Cerebellar nuclear complex (tissue), 1 donor: ENCODE data around the gene B3GNT5.

Experiments used
- DNase-seq, 2 experiments: peaks; one replicate each; lab custom pipeline; 2025; lab: John Stamatoyannopoulos, UW

B3GNT5 gene

GRCh38 chr3:183291497-183292031 lies 38.5 kb downstream of the B3GNT5 start:
- no peak for DNase-seq

GRCh38 chr3:183293966-183294365 lies 40.9 kb downstream of the B3GNT5 start:
- no peak for DNase-seq

- no peak for DNase-seq
Measured at GRCh38 chr3:183295211-183295610, 42.2 kb downstream of the B3GNT5 start.

- no peak for DNase-seq
Measured at GRCh38 chr3:183296944-183297343, 43.9 kb downstream of the B3GNT5 start.

GRCh38 chr3:183298701-183299153 lies 45.7 kb downstream of the B3GNT5 start:
- DNase-seq: no peak

GRCh38 chr3:183299976-183300375 lies 46.9 kb downstream of the B3GNT5 start:
- no peak for DNase-seq

GRCh38 chr3:183300996-183301562 lies 48.0 kb downstream of the B3GNT5 start:
- DNase-seq: no peak

GRCh38 chr3:183301937-183302580 lies 49.0 kb downstream of the B3GNT5 start:
- DNase-seq: no peak

GRCh38 chr3:183303690-183304089 lies 50.6 kb downstream of the B3GNT5 start:
- DNase-seq: no peak

- no peak for DNase-seq
Measured at GRCh38 chr3:183306798-183307671, 54.0 kb downstream of the B3GNT5 start.

- no peak for DNase-seq
Measured at GRCh38 chr3:183307749-183308148, 54.7 kb downstream of the B3GNT5 start.

- DNase-seq: no peak
Measured at GRCh38 chr3:183308751-183309150, 55.7 kb downstream of the B3GNT5 start.

- no peak for DNase-seq
Measured at GRCh38 chr3:183309276-183309675, 56.2 kb downstream of the B3GNT5 start.

GRCh38 chr3:183310936-183311335 lies 57.9 kb downstream of the B3GNT5 start:
- no peak for DNase-seq

GRCh38 chr3:183312433-183312832 lies 59.4 kb downstream of the B3GNT5 start:
- DNase-seq: no peak

GRCh38 chr3:183313351-183313750 lies 60.3 kb downstream of the B3GNT5 start:
- DNase-seq: no peak

GRCh38 chr3:183313764-183314163 lies 60.7 kb downstream of the B3GNT5 start:
- no peak for DNase-seq

- no peak for DNase-seq
Measured at GRCh38 chr3:183315739-183316138, 62.7 kb downstream of the B3GNT5 start.

- DNase-seq: no peak
Measured at GRCh38 chr3:183317271-183317670, 64.2 kb downstream of the B3GNT5 start.

- DNase-seq: no peak
Measured at GRCh38 chr3:183317886-183318865, 65.1 kb downstream of the B3GNT5 start.

- DNase-seq: no peak
Measured at GRCh38 chr3:183318877-183319276, 65.8 kb downstream of the B3GNT5 start.
